HG03457 (cell line): ENCODE results near the gene TEX44.
"Not testable (repeated sequence)": the region's sequence is repeated elsewhere in the genome, so short reads cannot be mapped to it uniquely, and the experiment has no call there.

Source experiments
- ATAC-seq: cut with Tn5 transposase; IDR thresholded peaks from one replicate; pipeline ENCODE4 v1.9.1; 2021; ENCODE audit warnings: moderate number of reproducible peaks; ENCODE audit not compliant: unreplicated experiment

The TEX44 gene

DNA sequence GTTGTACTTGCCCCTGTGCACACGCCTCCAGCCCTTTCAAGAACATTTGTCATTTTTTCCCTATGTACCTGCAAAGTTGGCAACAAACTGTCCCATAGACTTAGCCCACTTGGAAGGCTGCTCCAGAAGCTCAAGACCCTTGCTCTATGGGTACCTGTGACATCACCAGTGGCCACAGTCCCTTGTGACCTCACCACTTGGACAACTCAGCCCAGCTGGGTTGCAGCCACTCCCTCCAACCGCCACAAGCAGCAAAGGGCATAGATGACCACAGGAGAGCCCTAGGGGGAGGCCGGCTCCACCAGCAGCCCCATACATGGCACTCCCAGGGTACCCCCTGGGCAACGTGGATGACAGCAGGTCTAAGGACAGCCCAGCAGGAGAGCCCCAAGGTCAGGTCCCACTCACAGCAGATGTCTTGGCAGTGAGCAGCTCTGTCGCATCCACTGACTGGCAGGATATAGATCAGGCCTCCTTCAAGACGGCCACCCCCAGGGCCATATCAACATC, at the start of gene TEX44:
Gene TEX44, plus strand, starts transcription at position 229 of the 510 bp plus-strand sequence. Its CDS starts 88 bp downstream, at position 317.
- no peak for ATAC-seq

GRCh38 chr2:231545105-231545902, 47.4 kb upstream of the TEX44 start:
- ATAC-seq, result peak; percentile 98

GRCh38 chr2:231546014-231546715, 46.5 kb upstream of the TEX44 start:
- no peak for ATAC-seq

GRCh38 chr2:231547315-231548110, 45.2 kb upstream of the TEX44 start:
- no peak for ATAC-seq

GRCh38 chr2:231548752-231549151, 43.9 kb upstream of the TEX44 start:
- no peak for ATAC-seq

DNA sequence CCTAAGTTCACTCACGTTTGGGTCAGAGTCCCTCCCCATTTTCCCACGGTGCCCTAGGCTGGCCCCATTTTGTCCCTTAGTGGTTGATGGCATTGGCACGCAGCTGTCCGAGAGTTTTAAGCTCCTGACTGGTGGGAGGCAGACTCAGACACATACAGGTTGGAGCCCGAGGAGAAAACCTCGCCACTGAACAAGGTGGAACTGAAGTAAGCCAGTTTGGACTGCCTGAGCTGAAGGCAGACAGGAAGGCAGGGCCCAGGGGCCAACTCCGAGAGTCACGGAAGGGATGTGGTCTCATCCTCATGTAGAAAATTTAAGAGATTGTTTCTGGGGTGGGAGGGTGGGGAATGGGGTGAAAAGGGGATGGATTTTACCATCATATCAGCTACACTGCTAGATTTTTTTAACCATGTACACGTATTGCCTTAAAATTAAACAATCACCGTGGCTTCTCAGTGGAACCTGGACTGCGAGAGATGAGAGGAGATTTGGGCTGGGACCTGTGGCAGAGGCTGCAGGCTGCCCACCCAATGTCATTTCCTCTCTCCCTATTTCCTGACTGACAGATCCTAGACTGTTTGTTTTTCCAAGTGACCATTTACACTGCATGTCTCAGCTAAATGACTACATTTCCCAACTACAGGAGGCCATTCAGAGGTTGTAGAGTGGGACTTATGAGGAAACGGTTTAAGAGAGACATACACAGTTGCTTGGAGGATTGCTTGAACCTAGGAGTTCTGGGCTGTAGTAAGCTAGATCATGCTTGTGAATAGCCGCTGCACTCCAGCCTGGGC, 43.0 kb upstream of the TEX44 start:
- ATAC-seq, result no peak

GRCh38 chr2:231552752-231553151, 39.9 kb upstream of the TEX44 start:
- no peak for ATAC-seq

- no peak for ATAC-seq
Measured at GRCh38 chr2:231554327-231554726, 38.3 kb upstream of the TEX44 start.

- no peak for ATAC-seq
Measured at GRCh38 chr2:231554748-231555545, 37.7 kb upstream of the TEX44 start.

GRCh38 chr2:231556496-231556895, 36.2 kb upstream of the TEX44 start:
- ATAC-seq, result not testable (repeated sequence)

DNA sequence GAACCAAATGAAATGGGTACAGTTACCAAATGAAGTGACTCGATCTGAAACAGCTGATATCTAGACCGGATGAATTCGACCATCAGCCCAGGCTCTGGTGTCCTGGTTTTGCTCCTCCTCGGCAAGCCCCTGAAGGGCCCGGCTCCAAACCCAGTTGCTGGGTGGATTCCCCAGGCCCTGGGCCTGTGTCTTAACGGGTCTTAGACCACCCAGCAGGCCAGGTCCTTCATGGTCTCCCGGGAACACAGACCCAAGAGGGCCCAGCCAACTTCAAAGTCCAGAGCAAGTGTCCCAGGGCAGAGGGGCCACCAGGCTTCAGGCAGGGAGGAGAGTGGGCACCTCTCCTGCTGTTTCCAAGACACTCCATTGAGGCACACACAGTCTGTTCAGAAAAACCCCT, 35.7 kb upstream of the TEX44 start:
- no peak for ATAC-seq

DNA sequence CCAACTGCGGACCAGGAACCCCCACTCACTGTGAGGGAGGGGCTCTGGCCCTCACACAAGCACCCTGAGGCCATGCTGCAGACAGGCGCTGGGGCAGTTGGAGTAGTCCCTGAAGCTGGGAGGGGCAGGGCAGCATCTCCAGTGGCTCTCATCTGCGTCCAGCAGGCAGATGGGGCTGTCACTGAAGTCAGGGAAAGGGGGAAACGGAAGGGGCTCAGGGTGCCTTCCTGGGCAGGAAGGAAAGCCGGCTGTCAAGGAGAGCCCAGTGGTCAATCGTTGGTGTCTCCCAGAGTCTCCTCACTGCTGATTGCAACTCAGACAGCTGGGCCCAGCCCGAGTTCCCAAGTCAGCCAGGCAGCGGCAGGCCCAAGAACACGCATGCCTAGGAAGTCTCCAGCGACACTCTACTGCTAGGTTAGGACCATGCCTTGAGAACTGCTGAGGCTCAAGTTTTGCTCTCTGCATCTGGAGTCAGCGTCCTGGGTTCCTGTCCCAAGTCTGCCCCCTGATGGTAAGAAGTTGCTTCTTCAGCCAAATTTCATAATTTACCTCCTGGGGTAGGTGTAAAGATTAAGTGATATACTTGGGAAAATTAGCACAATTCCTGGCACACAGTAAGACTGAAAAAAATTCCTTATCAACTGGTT, 35.0 kb upstream of the TEX44 start:
- ATAC-seq, result no peak

- no peak for ATAC-seq
Measured at GRCh38 chr2:231563378-231563961, 29.2 kb upstream of the TEX44 start.

- no peak for ATAC-seq
Measured at GRCh38 chr2:231565887-231566594, 26.6 kb upstream of the TEX44 start.

GRCh38 chr2:231567159-231567558, 25.5 kb upstream of the TEX44 start:
- no peak for ATAC-seq

DNA sequence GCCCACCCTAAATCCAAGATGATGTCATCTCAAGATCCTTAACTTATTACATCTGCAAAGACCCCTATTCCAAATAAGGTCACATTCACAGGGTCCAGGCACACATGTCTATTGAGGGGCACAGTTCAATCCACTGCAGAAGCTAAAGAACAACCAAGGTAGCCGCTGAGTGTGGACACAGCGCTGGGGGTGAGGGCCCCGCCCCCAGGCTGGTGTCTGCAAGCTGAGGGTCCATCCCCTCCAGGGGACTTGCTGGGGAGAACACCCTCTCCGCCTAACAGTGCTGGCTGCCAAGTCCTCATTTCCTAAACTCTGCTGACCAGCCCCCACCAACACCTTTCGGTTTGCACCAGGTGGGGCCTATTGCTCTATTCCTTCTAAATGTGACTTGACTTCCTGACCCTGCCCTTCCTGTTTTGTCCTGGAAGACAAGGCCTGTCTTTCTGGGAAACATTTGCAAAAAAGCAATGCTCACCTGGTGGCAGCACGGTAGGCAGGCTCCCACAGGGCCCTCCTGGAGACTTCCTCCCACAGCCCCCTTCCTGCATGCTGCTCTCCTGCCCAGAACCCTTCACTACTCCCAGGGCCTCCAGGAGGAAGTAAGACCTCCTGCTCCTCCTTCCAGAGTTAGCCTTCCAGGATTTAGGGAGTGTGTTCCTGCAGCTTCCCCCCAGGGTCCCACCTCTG, 24.4 kb upstream of the TEX44 start:
- ATAC-seq, result no peak

GRCh38 chr2:231568785-231569435, 23.8 kb upstream of the TEX44 start:
- ATAC-seq, result no peak
